GM12892 (cell line): ENCODE data around the gene GRK4.

Experiments used
- POLR2AphosphoS5 ChIP-seq: IDR thresholded peaks from 2 replicates; pipeline ENCODE4 v1.6.1; 2011; ENCODE audit warnings: low read depth, low read length, control low read depth
- TAF1 ChIP-seq: IDR thresholded peaks from 2 replicates; pipeline ENCODE4 v1.6.1; 2011; ENCODE audit warnings: low read depth, mild to moderate bottlenecking, control low read depth, low read length, borderline replicate concordance

DNA sequence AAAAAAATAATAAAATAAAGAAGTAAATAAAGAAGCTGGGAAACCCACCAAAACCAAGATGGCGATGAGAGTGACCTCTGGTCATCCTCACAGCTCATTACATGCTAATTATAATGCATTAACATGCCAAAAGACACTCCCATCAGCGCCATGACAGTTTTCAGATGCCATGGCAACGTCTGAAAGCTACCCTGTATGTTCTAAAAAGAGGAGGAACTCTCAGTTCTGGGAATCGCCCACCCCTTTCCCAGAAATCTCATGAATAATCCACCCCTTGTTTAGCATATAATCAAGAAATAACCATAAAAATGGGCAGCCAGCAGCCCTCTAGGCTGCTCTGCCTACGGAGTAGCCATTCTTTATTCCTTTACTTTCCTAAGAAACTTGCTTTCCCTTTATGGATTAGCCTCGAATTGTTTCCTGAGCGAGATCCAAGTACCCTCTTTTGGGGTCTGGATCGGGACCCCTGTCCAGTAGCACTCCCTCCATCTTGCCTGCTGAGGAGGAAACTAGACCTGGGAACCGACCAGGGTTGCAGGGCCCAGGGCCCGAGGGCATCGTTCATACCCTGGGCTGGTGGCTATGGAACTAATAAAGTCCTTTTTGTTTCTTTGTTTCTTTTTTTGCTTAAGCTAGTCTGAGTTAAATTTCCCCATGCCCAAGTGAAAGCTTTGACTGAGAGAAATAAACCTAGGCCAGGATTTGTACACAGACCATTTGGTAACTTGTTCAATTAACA is 80.1 kb downstream of the GRK4 start:
- TF ChIP-seq TAF1 (no peak), POLR2AphosphoS5 (no peak)
